H9 (cell line): Measurements from ENCODE around the gene ACTC1. TPM values are rescaled to one million over a fixed set of nuclear protein-coding genes. Genes with fewer than 3 reads are reported as not detected.

Source experiments
- DNase-seq: peaks from one replicate; pipeline ENCODE4 v3.0.0-alpha.2; 2017
- H2AFZ ChIP-seq: one replicate; pipeline ENCODE4 v1.6.1; 2013; ENCODE audit warnings: mild to moderate bottlenecking, low read length, control low read depth, moderate library complexity
- H2AK5ac ChIP-seq: 2 replicates; pipeline ENCODE4 v1.6.1; 2013; ENCODE audit warnings: low read length, control low read depth, mixed read lengths; ENCODE audit not compliant: insufficient read length
- H2BK120ac ChIP-seq: one replicate; pipeline ENCODE4 v1.6.1; 2013; ENCODE audit warnings: low read depth, mild to moderate bottlenecking, low read length, control low read depth, inconsistent platforms; ENCODE audit not compliant: poor library complexity, severe bottlenecking
- H2BK12ac ChIP-seq: 2 replicates; pipeline ENCODE4 v1.6.1; 2013; ENCODE audit warnings: low read length, control low read depth, mixed read lengths, low read depth; ENCODE audit not compliant: insufficient read length
- H2BK15ac ChIP-seq: 2 replicates; pipeline ENCODE4 v1.6.1; 2013; ENCODE audit warnings: low read depth, low read length, control low read depth
- H2BK20ac ChIP-seq: one replicate; pipeline ENCODE4 v1.6.1; 2013; ENCODE audit warnings: low read depth, mild to moderate bottlenecking, low read length, control low read depth, inconsistent platforms; ENCODE audit not compliant: poor library complexity, severe bottlenecking
- H2BK5ac ChIP-seq: 2 replicates; pipeline ENCODE4 v1.6.1; 2013; ENCODE audit warnings: low read length, control low read depth, mixed read lengths; ENCODE audit not compliant: insufficient read length
- H3K14ac ChIP-seq: 2 replicates; pipeline ENCODE4 v1.6.1; 2013; ENCODE audit warnings: low read length, control low read depth; ENCODE audit not compliant: insufficient read depth
- H3K18ac ChIP-seq: 2 replicates; pipeline ENCODE4 v1.6.1; 2013; ENCODE audit warnings: low read depth, mild to moderate bottlenecking, mixed read lengths, low read length, control low read depth; ENCODE audit not compliant: insufficient read length
- H3K23ac ChIP-seq: 2 replicates; pipeline ENCODE4 v1.6.1; 2013; ENCODE audit warnings: low read length, control low read depth, mixed read lengths, low read depth; ENCODE audit not compliant: insufficient read length
- H3K23me2 ChIP-seq: 2 replicates; pipeline ENCODE4 v1.6.1; 2013; ENCODE audit warnings: low read depth, mild to moderate bottlenecking, mixed read lengths, low read length, control low read depth; ENCODE audit not compliant: insufficient read length, poor library complexity, severe bottlenecking
- H3K27ac ChIP-seq: 2 replicates; pipeline ENCODE4 v1.5.1; 2013; ENCODE audit warnings: low read length, control low read depth, mixed read lengths, low read depth; ENCODE audit not compliant: insufficient read length
- H3K27me3 ChIP-seq: 2 replicates; pipeline ENCODE4 v1.6.1; 2013; ENCODE audit warnings: low read length, control low read depth, inconsistent platforms; ENCODE audit not compliant: insufficient read depth
- H3K4ac ChIP-seq: 2 replicates; pipeline ENCODE4 v1.6.1; 2013; ENCODE audit warnings: low read depth, mild to moderate bottlenecking, control low read depth, inconsistent platforms, low read length, moderate library complexity
- H3K4me1 ChIP-seq: 2 replicates; pipeline ENCODE4 v1.6.1; 2013; ENCODE audit warnings: low read length, control low read depth, inconsistent platforms; ENCODE audit not compliant: insufficient read depth
- H3K4me2 ChIP-seq: 2 replicates; pipeline ENCODE4 v1.6.1; 2013; ENCODE audit warnings: low read length, control low read depth, mixed read lengths; ENCODE audit not compliant: insufficient read length, insufficient read depth
- H3K56ac ChIP-seq: 2 replicates; pipeline ENCODE4 v1.6.1; 2013; ENCODE audit warnings: low read depth, mild to moderate bottlenecking, mixed read lengths, low read length, control low read depth; ENCODE audit not compliant: insufficient read length
- H3K79me1 ChIP-seq: 2 replicates; pipeline ENCODE4 v1.6.1; 2013; ENCODE audit warnings: low read depth, mild to moderate bottlenecking, moderate library complexity, low read length, control low read depth, inconsistent platforms; ENCODE audit not compliant: insufficient read depth, poor library complexity, severe bottlenecking
- H3K79me2 ChIP-seq: 2 replicates; pipeline ENCODE4 v1.6.1; 2013; ENCODE audit warnings: low read length, control low read depth, inconsistent platforms; ENCODE audit not compliant: insufficient read depth
- H3K9ac ChIP-seq: 2 replicates; pipeline ENCODE4 v1.6.1; 2013; ENCODE audit warnings: low read length, control low read depth, mixed read lengths; ENCODE audit not compliant: insufficient read length; ENCODE audit errors: extremely low read depth
- H3K9me3 ChIP-seq: one replicate; pipeline ENCODE4 v1.6.1; 2013; ENCODE audit warnings: low read depth, low read length, inconsistent platforms; ENCODE audit not compliant: control insufficient read depth
- H3T11ph ChIP-seq: one replicate; pipeline ENCODE4 v1.6.1; 2013; ENCODE audit warnings: mild to moderate bottlenecking, low read length, control low read depth, inconsistent platforms
- H4K20me1 ChIP-seq: one replicate; pipeline ENCODE4 v1.6.1; 2013; ENCODE audit not compliant: control insufficient read depth, insufficient read length, insufficient read depth
- H4K5ac ChIP-seq: 2 replicates; pipeline ENCODE4 v1.6.1; 2013; ENCODE audit warnings: low read depth, mild to moderate bottlenecking, mixed read lengths, low read length, control low read depth; ENCODE audit not compliant: insufficient read length
- H4K8ac ChIP-seq: replicated peaks from 2 replicates; pipeline ENCODE4 v1.6.1; 2013; ENCODE audit warnings: low read length, control low read depth, mixed read lengths, low read depth; ENCODE audit not compliant: insufficient read length
- H4K91ac ChIP-seq: 2 replicates; pipeline ENCODE4 v1.6.1; 2013; ENCODE audit warnings: low read depth, mild to moderate bottlenecking, moderate library complexity, mixed read lengths, low read length, control low read depth; ENCODE audit not compliant: insufficient read length
- H3K27ac Mint-ChIP-seq, 3 experiments: 2 replicates in 2 of 3; 3 replicates in 1 of 3; pipeline ENCODE4 v1.8.0; 2020 to 2021; ENCODE audit warnings: mixed read lengths in 3 of 3, mild to moderate bottlenecking in 1 of 3, moderate library complexity in 1 of 3
- H3K27me3 Mint-ChIP-seq: 2 replicates; pipeline ENCODE4 v1.8.0; 2021; ENCODE audit warnings: low read depth, mild to moderate bottlenecking, moderate library complexity, mixed read lengths
- H3K36me3 Mint-ChIP-seq, 3 experiments: 2 replicates in 2 of 3; 3 replicates in 1 of 3; pipeline ENCODE4 v1.8.0; 2020 to 2021; ENCODE audit warnings: low read depth in 3 of 3, mixed read lengths in 3 of 3; ENCODE audit not compliant: insufficient read depth in 1 of 3
- H3K4me1 Mint-ChIP-seq, 2 experiments: 2 replicates each; pipeline ENCODE4 v1.8.0; 2020; ENCODE audit warnings: mixed read lengths in 2 of 2
- H3K4me3 Mint-ChIP-seq, 2 experiments: 2 replicates in 1 of 2; 3 replicates in 1 of 2; pipeline ENCODE4 v1.8.0; 2020 to 2021; ENCODE audit warnings: mild to moderate bottlenecking in 2 of 2, mixed read lengths in 2 of 2, moderate library complexity in 1 of 2
- H3K9me3 Mint-ChIP-seq, 2 experiments: 2 replicates in 1 of 2; 3 replicates in 1 of 2; pipeline ENCODE4 v1.8.0; 2020; ENCODE audit warnings: mild to moderate bottlenecking in 2 of 2, mixed read lengths in 2 of 2, moderate library complexity in 1 of 2
- whole genome bisulfite sequencing: extraction: QIAGEN DNeasy Blood & Tissue Kit; methylation state at CpG from one replicate; pipeline ENCODE4 v1.1.7; 2013; ENCODE audit warnings: missing lambda C conversion rate, low lambda C conversion rate, mixed read lengths; ENCODE audit not compliant: insufficient read length; ENCODE audit errors: extremely low coverage; 5-methylcytosine and 5-hydroxymethylcytosine counted together
- total RNA-seq: library from RNA; stranded (reverse); gene quantifications from 2 replicates; pipeline ENCODE4 v1.2.1, GENCODE V29; 2021
- TF ChIP-seq, protein P1 (sequence below): fragments of 200-600 bp; sonication (generic); conservative IDR thresholded peaks from 3 replicates; pipeline ENCODE4 v1.8.0; 2021; ENCODE audit warnings: antibody characterized with exemption, mild to moderate bottlenecking

Gene ACTC1
- total RNA-seq, 1 experiment from 2014 or later = 52.2 TPM

DNA sequence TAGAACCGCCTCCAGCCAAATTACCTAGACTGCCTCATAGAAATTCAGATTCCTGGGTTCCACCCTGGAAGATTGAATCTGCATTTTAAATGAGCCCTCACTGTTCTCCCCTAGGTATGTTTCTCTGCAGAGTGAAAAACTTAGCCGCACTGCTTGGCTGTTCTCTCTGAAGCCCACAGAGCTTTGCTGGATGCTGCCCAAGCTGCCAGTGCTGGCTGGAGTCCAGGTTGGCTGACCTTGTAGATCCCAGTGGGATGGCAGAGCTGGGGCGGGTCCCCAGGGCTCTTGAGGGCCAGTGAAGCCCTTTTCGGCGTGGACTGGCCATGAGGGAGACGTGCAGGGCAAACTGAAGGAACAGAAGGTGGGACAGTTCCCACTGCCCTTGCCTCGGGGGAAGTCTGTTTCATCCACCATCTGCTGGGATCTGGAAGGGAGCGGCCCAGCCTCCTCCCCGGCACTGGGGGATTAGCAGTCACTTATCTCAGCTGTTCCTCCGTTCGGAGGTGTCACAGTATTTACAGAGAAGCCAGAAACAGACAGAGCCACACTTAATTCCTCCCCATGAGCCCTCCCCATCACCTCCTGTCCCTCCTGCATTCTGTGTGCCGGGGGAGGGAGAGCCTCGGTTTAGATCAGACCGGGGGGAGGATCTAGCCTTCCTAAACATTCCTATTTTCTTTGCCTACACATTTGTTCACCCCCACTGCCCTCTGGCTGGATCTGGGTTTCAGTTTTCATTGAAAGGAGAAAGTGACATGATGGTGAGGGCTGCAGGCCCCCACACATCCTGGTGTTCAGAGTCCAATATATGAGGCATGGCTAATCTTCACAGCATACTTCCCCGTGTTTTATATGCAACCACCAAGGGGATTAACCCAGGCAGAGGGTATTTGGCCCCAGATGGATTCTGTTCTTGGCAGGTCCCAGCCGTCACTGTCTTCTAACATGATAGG is 4.1 kb upstream of the ACTC1 start:
- no peak overlapping the region for H2BK120ac ChIP-seq
- H3K23me2 ChIP-seq = peaks cover 8% of the 10 kb centered on the region
- H4K5ac ChIP-seq = no peak overlapping the region
- no peak overlapping the region for H4K91ac ChIP-seq
- Mint-ChIP-seq H3K9me3 (no peaks in the 10 kb centered on the region), H3K4me1 (peaks cover 19 to 26% of the 10 kb centered on the region in 2 experiments), H3K36me3 (no peaks in the 10 kb centered on the region), H3K27me3 (peaks cover 31% of the 10 kb centered on the region), H3K27ac (no peak overlapping the region), H3K4me3 (no peak overlapping the region; a peak in 1 of 5 replicates)
- H3K79me1 ChIP-seq = no peaks in the 10 kb centered on the region
- DNase-seq = peak; percentile 33
- H2BK20ac ChIP-seq = no peak overlapping the region
- no peak overlapping the region for H2BK15ac ChIP-seq
- H2AK5ac ChIP-seq = no peak overlapping the region
- no peak overlapping the region for H3K23ac ChIP-seq
- H3K18ac ChIP-seq = no peak overlapping the region
- H3K4me2 ChIP-seq = no peak overlapping the region
- no peak overlapping the region for H2AFZ ChIP-seq
- H4K8ac ChIP-seq = no peak overlapping the region
- peaks cover 2% of the 10 kb centered on the region; the same call in 1 of the 2 replicates for H3K4me1 ChIP-seq
- H3K27me3 ChIP-seq = no peaks in the 10 kb centered on the region; the same call in 1 of the 2 replicates
- H3K56ac ChIP-seq = no peak overlapping the region
- no peak overlapping the region for H3K4ac ChIP-seq
- no peaks in the 10 kb centered on the region for H4K20me1 ChIP-seq
- TF ChIP-seq, protein P1, sequence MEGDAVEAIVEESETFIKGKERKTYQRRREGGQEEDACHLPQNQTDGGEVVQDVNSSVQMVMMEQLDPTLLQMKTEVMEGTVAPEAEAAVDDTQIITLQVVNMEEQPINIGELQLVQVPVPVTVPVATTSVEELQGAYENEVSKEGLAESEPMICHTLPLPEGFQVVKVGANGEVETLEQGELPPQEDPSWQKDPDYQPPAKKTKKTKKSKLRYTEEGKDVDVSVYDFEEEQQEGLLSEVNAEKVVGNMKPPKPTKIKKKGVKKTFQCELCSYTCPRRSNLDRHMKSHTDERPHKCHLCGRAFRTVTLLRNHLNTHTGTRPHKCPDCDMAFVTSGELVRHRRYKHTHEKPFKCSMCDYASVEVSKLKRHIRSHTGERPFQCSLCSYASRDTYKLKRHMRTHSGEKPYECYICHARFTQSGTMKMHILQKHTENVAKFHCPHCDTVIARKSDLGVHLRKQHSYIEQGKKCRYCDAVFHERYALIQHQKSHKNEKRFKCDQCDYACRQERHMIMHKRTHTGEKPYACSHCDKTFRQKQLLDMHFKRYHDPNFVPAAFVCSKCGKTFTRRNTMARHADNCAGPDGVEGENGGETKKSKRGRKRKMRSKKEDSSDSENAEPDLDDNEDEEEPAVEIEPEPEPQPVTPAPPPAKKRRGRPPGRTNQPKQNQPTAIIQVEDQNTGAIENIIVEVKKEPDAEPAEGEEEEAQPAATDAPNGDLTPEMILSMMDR = no peak
- no peak overlapping the region for H3K27ac ChIP-seq
- no CpG with 5 or more reads among the region's 16 CpGs for WGBS
- no peak overlapping the region for H3K9ac ChIP-seq
- H3T11ph ChIP-seq = no peak overlapping the region
- no peak overlapping the region for H3K14ac ChIP-seq
- H3K9me3 ChIP-seq = no peaks in the 10 kb centered on the region
- no peaks in the 10 kb centered on the region for H3K79me2 ChIP-seq
- no peak overlapping the region for H2BK5ac ChIP-seq
- H2BK12ac ChIP-seq = no peak overlapping the region
